Peyer's patch (tissue), 4 donors: ENCODE data around the gene WNT1.

Experiments used
- POLR2A ChIP-seq, 2 donors: fragments of 450-650 bp; IDR thresholded peaks; one replicate each; pipeline ENCODE4 v1.5.1; 2017; ENCODE audit warnings: antibody characterized with exemption in 2 of 2, mild to moderate bottlenecking in 2 of 2, moderate library complexity in 2 of 2
- TF ChIP-seq, protein P1 (sequence below), 6 experiments: fragments of 450-650 bp in 4 of 6; fragments of 200-600 bp in 2 of 6; sonication (generic) in 1 of 6; IDR thresholded peaks; one replicate each; pipeline ENCODE4 v1.5.1; 2017 to 2019; ENCODE audit warnings: antibody characterized with exemption in 6 of 6, mild to moderate bottlenecking in 3 of 6, moderate library complexity in 1 of 6

DNA sequence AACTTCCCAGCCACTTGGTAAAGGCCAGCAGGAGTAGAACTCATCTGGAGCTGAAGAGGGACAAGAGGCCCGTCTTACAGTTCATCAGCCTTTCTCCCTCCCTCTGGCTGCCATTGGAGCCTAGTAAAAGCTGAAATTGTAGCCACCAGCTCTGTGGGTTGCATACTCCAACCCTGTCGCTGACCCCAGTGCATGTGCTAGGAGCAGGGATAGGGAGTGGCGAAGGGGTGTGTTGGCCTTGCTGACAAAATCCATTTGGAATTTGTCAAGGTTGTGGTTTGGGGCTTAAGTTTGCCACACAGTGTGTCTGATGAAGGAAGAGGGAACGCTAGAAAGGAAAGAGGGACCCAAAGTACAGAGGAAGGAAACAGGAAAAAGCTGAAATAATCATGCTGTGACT, 16.8 kb upstream of the WNT1 start:
- TF ChIP-seq POLR2A (IDR thresholded peaks at IDR 0.05), result no peak
- TF ChIP-seq, protein P1, sequence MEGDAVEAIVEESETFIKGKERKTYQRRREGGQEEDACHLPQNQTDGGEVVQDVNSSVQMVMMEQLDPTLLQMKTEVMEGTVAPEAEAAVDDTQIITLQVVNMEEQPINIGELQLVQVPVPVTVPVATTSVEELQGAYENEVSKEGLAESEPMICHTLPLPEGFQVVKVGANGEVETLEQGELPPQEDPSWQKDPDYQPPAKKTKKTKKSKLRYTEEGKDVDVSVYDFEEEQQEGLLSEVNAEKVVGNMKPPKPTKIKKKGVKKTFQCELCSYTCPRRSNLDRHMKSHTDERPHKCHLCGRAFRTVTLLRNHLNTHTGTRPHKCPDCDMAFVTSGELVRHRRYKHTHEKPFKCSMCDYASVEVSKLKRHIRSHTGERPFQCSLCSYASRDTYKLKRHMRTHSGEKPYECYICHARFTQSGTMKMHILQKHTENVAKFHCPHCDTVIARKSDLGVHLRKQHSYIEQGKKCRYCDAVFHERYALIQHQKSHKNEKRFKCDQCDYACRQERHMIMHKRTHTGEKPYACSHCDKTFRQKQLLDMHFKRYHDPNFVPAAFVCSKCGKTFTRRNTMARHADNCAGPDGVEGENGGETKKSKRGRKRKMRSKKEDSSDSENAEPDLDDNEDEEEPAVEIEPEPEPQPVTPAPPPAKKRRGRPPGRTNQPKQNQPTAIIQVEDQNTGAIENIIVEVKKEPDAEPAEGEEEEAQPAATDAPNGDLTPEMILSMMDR (IDR thresholded peaks at IDR 0.05), result no peak
